Upper lobe of left lung (tissue), 4 donors: ENCODE measurements around the gene ADRB2.

Experiments used
- POLR2A ChIP-seq, 4 donors: fragments of 450-650 bp; IDR thresholded peaks; one replicate each; pipeline ENCODE4 v1.5.1; 2016 to 2017; ENCODE audit warnings: antibody characterized with exemption in 4 of 4, mild to moderate bottlenecking in 2 of 4
- POLR2AphosphoS5 ChIP-seq, 2 donors: sonication (generic); formaldehyde crosslinking; IDR thresholded peaks; one replicate each; pipeline ENCODE4 v1.5.1; 2017; ENCODE audit warnings: antibody characterized with exemption in 2 of 2
- TF ChIP-seq, protein P1 (sequence below), 6 experiments: fragments of 450-650 bp in 4 of 6; fragments of 200-600 bp in 2 of 6; sonication (generic) in 2 of 6; IDR thresholded peaks; one replicate each; pipeline ENCODE4 v1.5.1; 2016 to 2019; ENCODE audit warnings: antibody characterized with exemption in 6 of 6

DNA sequence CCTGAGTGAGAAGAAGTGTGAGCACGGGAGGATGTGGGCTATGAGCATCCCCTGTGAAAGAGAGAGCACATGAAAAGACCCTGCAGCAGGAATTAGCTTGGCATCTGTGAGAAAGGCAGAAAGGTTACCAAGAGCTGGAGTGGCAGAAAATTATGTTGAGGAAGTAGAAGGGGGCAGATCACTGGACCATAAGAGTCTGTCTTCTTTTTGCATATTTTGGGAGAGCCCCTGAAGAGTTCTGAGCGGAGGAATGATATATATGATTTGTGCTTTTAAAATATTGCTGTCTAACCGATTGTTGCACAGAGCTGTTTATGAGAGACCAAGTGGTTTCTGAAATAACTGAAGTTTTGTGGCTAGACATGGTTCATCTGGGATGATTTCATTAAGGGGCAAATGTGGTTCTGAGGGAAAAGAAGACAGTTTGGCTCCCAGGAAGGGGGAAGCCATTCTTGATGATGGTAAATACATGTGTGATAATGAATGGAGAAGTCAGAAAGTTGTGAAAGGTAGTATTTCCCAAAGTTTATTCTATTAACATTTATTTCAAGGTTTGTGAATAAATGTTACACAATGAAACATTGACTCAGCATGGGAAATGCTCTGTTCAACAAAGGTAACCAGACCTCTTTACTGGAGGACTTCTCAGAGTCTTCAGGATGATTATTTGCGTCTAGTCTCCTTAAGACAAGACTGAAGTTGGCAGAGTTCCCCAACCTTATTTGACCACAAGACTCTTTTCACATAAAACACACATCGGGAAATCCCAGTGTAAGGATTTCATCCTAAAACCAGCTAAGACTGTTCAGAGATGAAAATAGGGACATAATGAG is 31.5 kb upstream of the ADRB2 start:
- TF ChIP-seq, protein P1, sequence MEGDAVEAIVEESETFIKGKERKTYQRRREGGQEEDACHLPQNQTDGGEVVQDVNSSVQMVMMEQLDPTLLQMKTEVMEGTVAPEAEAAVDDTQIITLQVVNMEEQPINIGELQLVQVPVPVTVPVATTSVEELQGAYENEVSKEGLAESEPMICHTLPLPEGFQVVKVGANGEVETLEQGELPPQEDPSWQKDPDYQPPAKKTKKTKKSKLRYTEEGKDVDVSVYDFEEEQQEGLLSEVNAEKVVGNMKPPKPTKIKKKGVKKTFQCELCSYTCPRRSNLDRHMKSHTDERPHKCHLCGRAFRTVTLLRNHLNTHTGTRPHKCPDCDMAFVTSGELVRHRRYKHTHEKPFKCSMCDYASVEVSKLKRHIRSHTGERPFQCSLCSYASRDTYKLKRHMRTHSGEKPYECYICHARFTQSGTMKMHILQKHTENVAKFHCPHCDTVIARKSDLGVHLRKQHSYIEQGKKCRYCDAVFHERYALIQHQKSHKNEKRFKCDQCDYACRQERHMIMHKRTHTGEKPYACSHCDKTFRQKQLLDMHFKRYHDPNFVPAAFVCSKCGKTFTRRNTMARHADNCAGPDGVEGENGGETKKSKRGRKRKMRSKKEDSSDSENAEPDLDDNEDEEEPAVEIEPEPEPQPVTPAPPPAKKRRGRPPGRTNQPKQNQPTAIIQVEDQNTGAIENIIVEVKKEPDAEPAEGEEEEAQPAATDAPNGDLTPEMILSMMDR (IDR thresholded peaks at IDR 0.05): no peak
- TF ChIP-seq POLR2A (IDR thresholded peaks at IDR 0.05): no peak
- TF ChIP-seq POLR2AphosphoS5 (IDR thresholded peaks at IDR 0.05): no peak
